Measurements from ENCODE around the gene BLTP2.

Gene BLTP2

GRCh38 chr17:28626818-28627217, 18.1 kb downstream of the BLTP2 start:
- DNase-seq = no peak
- TF ChIP-seq CTCF (IDR thresholded peaks at IDR 0.05; ENCODE audit: low read length) (no peak), EZH2phosphoT487 (IDR thresholded peaks at IDR 0.05; ENCODE audit: low read length) (no peak), EZH2 (optimal IDR thresholded peaks at IDR 0.05; ENCODE audit: low read depth, low read length) (no peak)
- Histone ChIP-seq H3K9me3 (replicated peaks; ENCODE audit: insufficient read depth, low read length) (no peaks in the 10 kb centered on the region), H3K79me2 (ENCODE audit: low read length) (no peaks in the 10 kb centered on the region), H3K4me3 (ENCODE audit: low read length) (no peak overlapping the region), H3K27me3 (replicated peaks; ENCODE audit: insufficient read depth, low read length) (no peaks in the 10 kb centered on the region), H3K27ac (ENCODE audit: low read length) (no peak overlapping the region), H3K9ac (ENCODE audit: low read length) (no peak overlapping the region), H2AFZ (ENCODE audit: low read length) (no peak overlapping the region), H3K9me2 (replicated peaks; ENCODE audit: insufficient read depth, low read length) (no peaks in the 10 kb centered on the region), H3K36me3 (replicated peaks; ENCODE audit: insufficient read depth, low read length) (peaks cover 29% of the 10 kb centered on the region), H3K4me2 (ENCODE audit: low read depth, low read length) (no peak overlapping the region), H3F3A (ENCODE audit: insufficient read depth, low read length) (no peaks in the 10 kb centered on the region), H4K20me1 (ENCODE audit: insufficient read depth, low read length) (no peaks in the 10 kb centered on the region), H3K4me1 (ENCODE audit: low read length) (no peaks in the 10 kb centered on the region)

GRCh38 chr17:28624148-28624547, 20.8 kb downstream of the BLTP2 start:
- Histone ChIP-seq H3K9me2 (replicated peaks; ENCODE audit: insufficient read depth, low read length) (no peaks in the 10 kb centered on the region), H3K36me3 (replicated peaks; ENCODE audit: insufficient read depth, low read length) (peaks cover 33% of the 10 kb centered on the region), H2AFZ (ENCODE audit: low read length) (no peak overlapping the region), H3K4me1 (ENCODE audit: low read length) (no peaks in the 10 kb centered on the region), H3K9ac (ENCODE audit: low read length) (no peak overlapping the region), H3K9me3 (replicated peaks; ENCODE audit: insufficient read depth, low read length) (no peaks in the 10 kb centered on the region), H4K20me1 (ENCODE audit: insufficient read depth, low read length) (no peaks in the 10 kb centered on the region), H3K27me3 (replicated peaks; ENCODE audit: insufficient read depth, low read length) (no peaks in the 10 kb centered on the region), H3K79me2 (ENCODE audit: low read length) (no peaks in the 10 kb centered on the region; the same call in 1 of the 2 replicates), H3K4me3 (ENCODE audit: low read length) (no peak overlapping the region), H3K4me2 (ENCODE audit: low read depth, low read length) (no peak overlapping the region), H3F3A (ENCODE audit: insufficient read depth, low read length) (no peaks in the 10 kb centered on the region), H3K27ac (ENCODE audit: low read length) (no peak overlapping the region)
- TF ChIP-seq EZH2phosphoT487 (IDR thresholded peaks at IDR 0.05; ENCODE audit: low read length) = no peak
- TF ChIP-seq CTCF (IDR thresholded peaks at IDR 0.05; ENCODE audit: low read length) = no peak
- TF ChIP-seq EZH2 (optimal IDR thresholded peaks at IDR 0.05; ENCODE audit: low read depth, low read length) = no peak
- DNase-seq = no peak

GRCh38 chr17:28623696-28624095, 21.3 kb downstream of the BLTP2 start:
- H3K9me3 ChIP-seq (replicated peaks; ENCODE audit: insufficient read depth, low read length) = no peaks in the 10 kb centered on the region
- H4K20me1 ChIP-seq (ENCODE audit: insufficient read depth, low read length) = no peaks in the 10 kb centered on the region
- no peaks in the 10 kb centered on the region for H3F3A ChIP-seq (ENCODE audit: insufficient read depth, low read length)
- DNase-seq = no peak
- H2AFZ ChIP-seq (ENCODE audit: low read length) = no peak overlapping the region
- H3K79me2 ChIP-seq (ENCODE audit: low read length) = no peaks in the 10 kb centered on the region; the same call in 1 of the 2 replicates
- no peak overlapping the region for H3K9ac ChIP-seq (ENCODE audit: low read length)
- no peak overlapping the region for H3K4me3 ChIP-seq (ENCODE audit: low read length)
- H3K27ac ChIP-seq (ENCODE audit: low read length) = no peak overlapping the region
- no peaks in the 10 kb centered on the region for H3K9me2 ChIP-seq (replicated peaks; ENCODE audit: insufficient read depth, low read length)
- TF ChIP-seq CTCF (IDR thresholded peaks at IDR 0.05; ENCODE audit: low read length) (no peak), EZH2phosphoT487 (IDR thresholded peaks at IDR 0.05; ENCODE audit: low read length) (no peak), EZH2 (optimal IDR thresholded peaks at IDR 0.05; ENCODE audit: low read depth, low read length) (no peak)
- H3K36me3 ChIP-seq (replicated peaks; ENCODE audit: insufficient read depth, low read length) = peaks cover 34% of the 10 kb centered on the region
- no peak overlapping the region for H3K4me2 ChIP-seq (ENCODE audit: low read depth, low read length)
- H3K27me3 ChIP-seq (replicated peaks; ENCODE audit: insufficient read depth, low read length) = no peaks in the 10 kb centered on the region
- no peaks in the 10 kb centered on the region for H3K4me1 ChIP-seq (ENCODE audit: low read length)
